Activated CD4-positive, alpha-beta T cell treated with anti-CD3 and anti-CD28 coated beads, Interleukin-2, Interleukin-6, amounts not matched to agents 100 ng/mL and 50 ng/mL, durations not matched to agents 16 hours and 8 hours (primary cell): ENCODE measurements around the gene SRD5A3.
A peak's percentile ranks its signal among the peaks of the same experiment; 100 is the strongest.

Experiments used
- DNase-seq: peaks from one replicate; pipeline ENCODE4 v3.0.0-alpha.2; 2020

SRD5A3 gene

GRCh38 chr4:55345980-55346850, at the start of gene SRD5A3:
TSS of gene SRD5A3 (plus strand) at chr4:55346242. CDS start at chr4:55346337, 95 bp downstream.
- DNase-seq, result peak; percentile 91

DNA sequence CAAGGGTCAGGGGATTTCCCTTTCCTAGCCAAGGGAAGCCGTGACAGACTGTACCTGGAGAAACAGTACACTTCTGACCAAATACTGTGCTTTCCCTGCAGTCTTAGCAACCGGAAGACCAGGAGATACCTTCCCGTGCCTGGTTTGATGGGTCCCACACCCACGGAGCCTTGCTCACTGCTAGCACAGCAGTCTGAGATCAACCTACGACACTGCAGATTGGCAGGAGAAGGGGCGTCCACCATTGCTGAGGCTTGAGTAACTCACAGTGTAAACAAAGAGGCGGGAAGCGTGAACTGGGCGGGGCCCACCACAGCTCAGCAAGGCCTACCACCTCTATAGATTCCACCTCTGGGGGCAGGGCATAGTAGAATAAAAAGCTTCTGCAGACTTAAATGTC, 48.7 kb upstream of the SRD5A3 start:
- DNase-seq, result no peak

- no peak for DNase-seq
Measured at GRCh38 chr4:55303760-55304165, 42.3 kb upstream of the SRD5A3 start.

GRCh38 chr4:55304303-55304702, 41.7 kb upstream of the SRD5A3 start:
- no peak for DNase-seq

DNA sequence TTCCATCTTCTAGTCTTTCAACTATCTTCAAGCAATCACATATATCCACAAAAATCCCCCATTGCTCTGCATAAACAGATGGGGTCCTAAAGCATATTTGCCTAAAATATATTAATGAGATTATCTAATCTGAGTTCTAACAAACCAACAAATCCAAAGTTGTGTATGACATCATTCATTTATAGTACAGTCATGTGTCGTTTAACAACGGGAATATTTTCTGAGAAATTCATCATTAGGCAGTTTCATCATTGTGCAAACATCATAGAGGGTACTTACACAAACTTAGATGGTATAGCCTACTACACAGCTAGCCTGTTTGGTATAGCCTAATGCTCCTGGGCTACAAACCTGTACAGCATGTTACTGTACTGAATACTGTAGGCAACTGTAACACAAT, 38.0 kb upstream of the SRD5A3 start:
- no peak for DNase-seq

DNA sequence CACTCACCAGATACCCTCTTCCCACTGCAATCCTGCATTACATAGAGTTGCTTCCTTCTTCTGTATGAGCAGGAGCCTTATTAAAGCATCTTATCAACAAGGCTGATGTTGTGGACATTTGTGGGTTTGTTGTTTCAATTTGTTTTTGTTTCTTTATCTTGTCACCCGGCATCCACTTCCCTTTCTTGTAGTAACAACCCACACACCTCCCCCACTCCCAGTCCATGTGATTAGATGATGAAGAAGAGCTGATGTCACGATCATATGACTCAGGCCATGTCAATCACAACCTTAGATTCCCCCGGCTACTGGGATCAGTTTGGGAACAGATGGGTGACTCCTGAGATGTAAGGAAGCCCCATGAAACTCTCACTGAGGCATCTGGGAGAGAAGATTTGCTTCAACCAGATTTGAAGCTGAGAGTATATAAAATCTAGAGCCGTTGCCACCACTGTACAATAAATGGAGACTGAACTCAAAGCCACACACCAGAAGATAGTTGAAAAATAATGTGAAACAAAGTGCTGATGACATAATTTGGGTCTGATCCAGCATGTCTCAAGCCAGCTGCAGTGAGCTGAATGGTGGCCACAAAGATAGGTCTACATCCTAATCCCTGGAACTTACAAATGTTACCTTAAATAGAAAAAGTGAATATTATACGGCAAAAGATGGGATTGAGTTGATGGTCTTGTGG, 34.1 kb upstream of the SRD5A3 start:
- DNase-seq, result no peak

DNA sequence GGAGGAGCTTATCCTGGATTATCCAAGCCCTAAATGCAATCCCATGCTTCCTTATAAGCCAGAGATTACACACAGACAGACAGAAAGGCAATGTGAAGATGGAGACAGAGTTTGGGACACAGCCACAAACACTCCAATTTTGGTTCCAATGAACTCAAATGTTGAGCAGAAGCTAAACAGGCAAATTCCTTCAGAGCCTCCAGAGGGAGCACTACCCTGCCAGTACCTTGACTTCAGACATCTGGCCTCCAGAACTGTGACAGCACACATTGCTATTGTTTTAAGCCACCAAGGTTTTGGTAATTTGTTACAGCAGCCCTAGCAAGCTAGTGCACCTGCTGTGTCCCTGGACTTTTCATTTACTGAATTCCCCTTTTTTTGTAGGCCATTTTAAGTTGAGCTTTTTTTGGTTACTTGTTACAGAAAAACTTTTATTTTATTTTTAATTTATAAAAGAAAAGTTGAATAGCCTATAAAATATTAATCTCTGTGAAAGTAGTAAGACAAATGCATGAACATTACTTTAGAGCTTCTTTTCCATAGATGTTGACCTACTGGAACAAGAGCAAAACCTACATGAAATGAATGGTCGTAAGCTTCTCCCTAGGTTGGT, 33.4 kb upstream of the SRD5A3 start:
- peak; percentile 34 for DNase-seq

GRCh38 chr4:55314141-55314820, 31.8 kb upstream of the SRD5A3 start:
- no peak for DNase-seq

DNA sequence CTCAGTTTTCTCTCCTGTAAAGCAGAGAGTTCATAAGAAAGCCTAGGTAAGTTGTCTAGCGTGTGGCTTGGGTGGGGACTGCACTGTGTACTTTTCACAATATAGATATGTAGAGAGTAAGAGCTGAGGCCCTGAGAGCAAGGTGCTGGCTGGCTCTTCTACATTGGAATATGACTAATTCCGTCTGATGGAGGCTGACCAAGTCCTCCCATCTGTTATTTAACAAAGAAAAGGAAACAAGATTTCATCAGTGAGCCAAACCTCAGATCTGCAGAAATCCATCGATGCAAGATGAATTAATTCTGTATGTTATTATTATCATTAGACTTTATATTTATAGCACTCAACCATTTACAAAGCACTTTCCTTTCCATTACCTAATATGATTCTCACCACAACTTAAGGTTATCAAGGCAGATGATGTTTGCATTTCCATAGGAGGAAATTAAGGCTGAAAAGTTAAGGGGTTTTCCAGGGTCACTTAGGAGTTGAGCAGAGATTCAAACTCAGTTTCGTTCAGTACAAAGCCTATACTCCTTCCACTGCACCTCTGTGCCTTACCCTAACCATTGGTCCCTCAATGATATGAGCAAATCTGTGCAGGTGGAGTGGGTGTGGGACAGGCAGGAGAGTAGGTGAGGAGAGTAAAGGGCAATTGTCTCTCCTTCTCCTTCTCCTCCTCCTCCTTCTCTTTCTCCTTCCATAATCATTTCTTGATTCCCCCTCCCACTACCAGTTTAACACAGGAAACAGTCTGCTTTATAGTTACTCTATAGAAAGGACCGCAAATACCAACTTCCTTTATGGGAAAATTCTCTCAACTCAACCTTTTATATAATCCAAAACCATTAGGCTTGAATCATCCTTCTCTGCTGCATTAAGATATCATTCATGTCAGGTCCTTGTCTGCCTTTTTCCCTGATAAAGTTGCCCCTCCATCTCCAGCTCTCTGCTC, 27.6 kb upstream of the SRD5A3 start:
- DNase-seq, result peak; percentile 5

- peak; percentile 70 for DNase-seq
Measured at GRCh38 chr4:55321707-55322264, 24.3 kb upstream of the SRD5A3 start.

DNA sequence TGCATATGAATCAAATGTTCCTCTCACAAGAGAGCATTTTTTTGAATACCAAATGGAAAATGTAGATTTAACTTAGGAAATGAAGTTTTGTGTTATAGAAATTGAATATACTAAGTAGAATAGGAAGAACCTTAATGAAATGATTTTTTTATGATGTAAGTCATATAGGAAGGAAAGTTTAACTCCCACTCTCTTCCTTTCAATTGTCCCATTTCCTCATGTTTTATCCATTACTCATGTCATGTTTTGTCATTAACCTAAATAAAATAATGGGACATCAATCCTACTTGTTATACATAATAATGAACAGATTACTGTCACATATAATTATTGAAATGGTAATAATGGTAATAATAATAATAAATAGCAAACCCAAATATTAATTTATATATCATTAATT, 22.7 kb upstream of the SRD5A3 start:
- no peak for DNase-seq

DNA sequence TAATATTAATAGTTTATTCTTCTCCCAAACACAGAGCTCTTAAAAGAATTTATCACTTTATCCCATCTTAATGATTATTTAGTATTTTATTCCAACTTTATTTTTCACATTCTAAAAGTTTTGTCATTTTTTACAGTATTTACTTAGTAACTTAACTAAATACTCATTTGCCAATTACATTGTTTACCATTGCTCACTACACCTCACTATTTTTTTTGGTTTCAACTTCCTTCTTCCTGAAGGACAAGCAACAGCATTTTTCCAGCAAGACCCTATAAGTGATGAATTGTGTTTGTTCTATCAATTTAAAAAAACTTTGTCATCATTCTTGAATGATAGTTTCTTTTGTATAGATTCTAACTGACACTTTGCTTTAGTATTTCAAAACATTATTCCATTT, 19.4 kb upstream of the SRD5A3 start:
- DNase-seq, result no peak

DNA sequence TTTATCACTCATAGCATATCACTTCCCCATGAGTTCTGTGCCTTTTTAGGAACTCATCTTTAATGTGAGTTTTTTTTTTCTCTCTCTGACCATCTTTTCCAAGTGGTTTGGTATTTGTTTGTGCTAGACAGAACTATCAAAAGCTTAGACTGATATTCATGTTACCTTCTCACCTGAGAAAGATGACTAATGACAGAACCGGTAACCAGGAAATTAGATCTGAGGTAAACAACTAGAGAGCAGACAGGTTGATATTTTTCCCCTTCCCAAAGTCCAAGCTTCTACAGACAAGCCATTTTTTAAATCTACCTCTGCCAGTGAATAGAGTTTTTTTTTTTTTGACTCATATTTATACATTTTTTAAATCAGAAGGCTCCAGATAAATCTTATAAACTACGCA, 17.0 kb upstream of the SRD5A3 start:
- DNase-seq, result no peak

DNA sequence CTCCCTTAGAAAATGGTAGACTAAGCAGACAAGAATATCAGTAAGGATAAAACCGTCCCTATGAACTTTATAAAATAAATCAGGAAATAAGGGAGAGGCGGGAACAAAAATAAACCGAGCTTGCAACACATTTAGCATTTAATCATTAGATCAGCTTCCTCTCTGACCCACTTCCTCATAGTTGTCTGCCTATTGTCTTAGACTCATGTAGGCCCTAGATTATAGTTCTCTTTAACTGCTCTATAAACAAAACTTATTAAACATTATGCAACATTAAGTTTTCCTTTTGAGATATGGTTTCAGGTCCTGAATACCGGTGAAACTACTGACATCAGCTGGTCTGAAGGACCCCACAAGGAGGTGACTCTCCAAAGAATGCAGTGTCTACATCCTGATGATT, 15.8 kb upstream of the SRD5A3 start:
- no peak for DNase-seq

- DNase-seq, result no peak
Measured at GRCh38 chr4:55336138-55337034, 9.7 kb upstream of the SRD5A3 start.

- no peak for DNase-seq
Measured at GRCh38 chr4:55337944-55338343, 8.1 kb upstream of the SRD5A3 start.

DNA sequence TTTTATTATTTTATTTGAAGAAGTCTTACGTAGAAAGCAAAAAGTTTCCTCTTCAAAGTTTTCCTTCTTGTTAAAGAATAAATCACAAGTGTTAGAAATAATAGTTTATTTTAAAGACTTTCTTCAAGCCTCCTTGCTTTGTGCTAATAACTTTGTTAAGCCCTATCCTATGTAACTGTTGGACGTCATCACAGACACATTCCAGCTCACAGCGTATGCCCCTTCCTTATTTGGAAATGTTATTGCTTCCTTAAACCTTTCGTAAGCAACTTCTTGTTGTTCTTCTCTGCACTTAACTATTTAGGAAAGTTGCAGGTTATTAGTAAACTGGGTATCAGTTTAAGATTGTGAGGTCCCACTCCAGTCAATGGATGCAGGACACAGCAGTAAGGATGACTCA, 7.6 kb upstream of the SRD5A3 start:
- no peak for DNase-seq

- DNase-seq, result no peak
Measured at GRCh38 chr4:55340266-55340665, 5.8 kb upstream of the SRD5A3 start.

DNA sequence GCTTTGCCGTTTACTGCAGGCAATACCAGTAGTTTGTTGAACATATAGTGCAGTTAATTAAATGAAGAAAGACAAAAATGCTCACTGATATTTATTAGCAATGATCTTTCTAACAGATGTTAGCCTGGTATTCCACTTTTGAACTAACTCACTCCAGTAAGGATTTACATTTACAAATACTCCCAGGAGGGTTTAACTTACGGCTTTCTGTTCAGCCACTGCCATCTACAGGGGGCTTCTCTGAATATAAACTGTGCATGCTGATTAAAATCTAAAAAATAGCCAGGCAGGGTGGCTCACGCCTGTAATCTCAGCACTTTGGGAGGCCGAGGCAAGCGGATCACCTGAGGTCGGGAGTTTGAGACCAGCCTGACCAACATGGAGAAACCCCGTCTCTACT, 2.2 kb upstream of the SRD5A3 start:
- DNase-seq, result no peak

- DNase-seq, result no peak
Measured at GRCh38 chr4:55345054-55345453, 988 bp upstream of the SRD5A3 start.

GRCh38 chr4:55346851-55347255, 811 bp downstream of the SRD5A3 start:
- DNase-seq, result no peak
